Measurements from ENCODE around the gene RABL6.
A peak's percentile ranks its signal among the peaks of the same experiment; 100 is the strongest.
"Not testable (repeated sequence)": the region's sequence is repeated elsewhere in the genome, so short reads cannot be mapped to it uniquely, and the experiment has no call there.

RABL6 gene

GRCh38 chr9:136792321-136793085 is 15.2 kb upstream of the RABL6 start:
- peak overlapping the region; percentile 91 for H3K4me3 ChIP-seq (ENCODE audit: low read depth, low read length)
- no peak for DNase-seq (ENCODE audit: low read depth)

GRCh38 chr9:136793086-136793946 is 14.4 kb upstream of the RABL6 start:
- DNase-seq (ENCODE audit: low read depth) = no peak
- H3K4me3 ChIP-seq (ENCODE audit: low read depth, low read length) = no peak overlapping the region

GRCh38 chr9:136794281-136794999 is 13.3 kb upstream of the RABL6 start:
- DNase-seq (ENCODE audit: low read depth) = no peak
- no peak overlapping the region for H3K4me3 ChIP-seq (ENCODE audit: low read depth, low read length)

DNA sequence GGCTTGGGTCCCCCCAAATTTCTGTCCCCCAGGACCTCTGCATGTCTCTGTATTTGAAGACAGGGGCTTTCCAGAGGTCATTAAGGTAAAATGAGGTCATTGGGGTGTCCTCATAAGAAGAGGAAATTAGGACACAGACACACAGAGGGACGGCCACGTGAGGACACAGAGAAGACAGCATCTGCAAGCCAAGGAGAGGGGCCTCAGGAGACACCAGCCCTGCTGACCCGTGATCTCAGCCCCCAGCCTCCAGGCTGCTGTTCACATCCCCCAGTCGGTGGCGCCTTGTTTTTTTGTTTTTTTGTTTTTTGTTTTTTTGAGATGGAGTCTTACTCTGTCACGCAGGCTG is 12.8 kb upstream of the RABL6 start:
- DNase-seq (ENCODE audit: low read depth) = no peak
- no peak overlapping the region for H3K4me3 ChIP-seq (ENCODE audit: low read depth, low read length)

DNA sequence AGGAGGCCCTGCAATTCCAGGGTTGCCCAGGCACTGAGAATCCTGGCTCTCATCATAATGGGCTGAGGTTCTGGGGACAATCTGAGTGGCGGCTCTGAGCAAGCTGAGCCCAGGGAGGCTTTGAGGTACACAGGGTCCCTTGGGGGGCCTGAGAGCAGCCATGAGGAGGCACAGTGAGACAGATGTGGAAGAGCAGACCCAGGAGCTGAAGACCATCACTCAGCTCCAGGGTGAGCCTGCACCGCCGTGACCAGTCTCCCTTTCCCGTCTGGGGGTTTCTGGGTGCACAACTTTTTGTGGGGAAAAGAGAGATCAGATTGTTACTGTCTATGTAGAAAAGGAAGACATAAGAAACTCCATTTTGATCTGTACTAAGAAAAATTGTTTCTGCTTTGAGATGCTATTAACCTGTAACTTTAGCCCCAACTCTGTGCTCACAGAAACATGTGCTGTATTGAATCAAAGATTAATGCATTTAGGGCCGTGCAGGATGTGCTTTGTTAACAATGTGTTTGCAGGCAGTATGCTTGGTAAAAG is 11.4 kb upstream of the RABL6 start, which contains the start of gene CCDC183:
CCDC183 (plus strand) TSS at position 101 of the 537 bp plus-strand sequence; CDS start at position 161, 60 bp downstream.
- DNase-seq (ENCODE audit: low read depth) = no peak
- no peak within 1 kb of the TSS for H3K4me3 ChIP-seq (ENCODE audit: low read depth, low read length)

DNA sequence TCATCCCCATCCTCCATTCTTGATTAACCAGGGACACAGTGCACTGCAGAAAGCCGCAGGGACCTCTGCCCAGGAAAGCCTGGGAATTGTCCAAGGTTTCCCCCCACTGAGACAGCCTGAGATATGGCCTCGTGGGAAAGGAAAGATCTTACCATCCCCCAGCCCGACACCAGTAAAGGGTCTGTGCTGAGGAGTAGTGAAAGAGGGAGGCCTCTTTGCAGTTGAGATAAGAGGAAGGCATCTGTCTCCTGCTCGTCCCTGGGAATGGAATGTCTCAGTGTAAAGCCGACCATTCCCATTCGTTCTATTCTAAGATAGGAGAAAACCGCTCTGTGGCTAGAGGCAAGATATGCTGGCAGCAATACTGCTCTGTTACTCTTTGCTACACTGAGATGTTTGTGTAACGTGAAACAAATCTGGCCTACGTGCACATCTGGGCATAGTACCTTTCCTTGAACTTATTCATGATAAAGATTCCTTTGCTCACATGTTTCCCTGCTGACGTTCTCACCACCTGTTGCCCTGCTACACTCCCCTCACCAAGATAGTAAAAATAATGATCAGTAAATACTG is 10.9 kb upstream of the RABL6 start:
- not testable (repeated sequence) for H3K4me3 ChIP-seq (ENCODE audit: low read depth, low read length); DNase-seq (ENCODE audit: low read depth)

GRCh38 chr9:136798708-136799078 is 9.1 kb upstream of the RABL6 start:
- no peak overlapping the region for H3K4me3 ChIP-seq (ENCODE audit: low read depth, low read length)
- no peak for DNase-seq (ENCODE audit: low read depth)

- no peak for DNase-seq (ENCODE audit: low read depth)
- H3K4me3 ChIP-seq (ENCODE audit: low read depth, low read length) = no peak overlapping the region
Measured at GRCh38 chr9:136799079-136799853, 8.5 kb upstream of the RABL6 start.

DNA sequence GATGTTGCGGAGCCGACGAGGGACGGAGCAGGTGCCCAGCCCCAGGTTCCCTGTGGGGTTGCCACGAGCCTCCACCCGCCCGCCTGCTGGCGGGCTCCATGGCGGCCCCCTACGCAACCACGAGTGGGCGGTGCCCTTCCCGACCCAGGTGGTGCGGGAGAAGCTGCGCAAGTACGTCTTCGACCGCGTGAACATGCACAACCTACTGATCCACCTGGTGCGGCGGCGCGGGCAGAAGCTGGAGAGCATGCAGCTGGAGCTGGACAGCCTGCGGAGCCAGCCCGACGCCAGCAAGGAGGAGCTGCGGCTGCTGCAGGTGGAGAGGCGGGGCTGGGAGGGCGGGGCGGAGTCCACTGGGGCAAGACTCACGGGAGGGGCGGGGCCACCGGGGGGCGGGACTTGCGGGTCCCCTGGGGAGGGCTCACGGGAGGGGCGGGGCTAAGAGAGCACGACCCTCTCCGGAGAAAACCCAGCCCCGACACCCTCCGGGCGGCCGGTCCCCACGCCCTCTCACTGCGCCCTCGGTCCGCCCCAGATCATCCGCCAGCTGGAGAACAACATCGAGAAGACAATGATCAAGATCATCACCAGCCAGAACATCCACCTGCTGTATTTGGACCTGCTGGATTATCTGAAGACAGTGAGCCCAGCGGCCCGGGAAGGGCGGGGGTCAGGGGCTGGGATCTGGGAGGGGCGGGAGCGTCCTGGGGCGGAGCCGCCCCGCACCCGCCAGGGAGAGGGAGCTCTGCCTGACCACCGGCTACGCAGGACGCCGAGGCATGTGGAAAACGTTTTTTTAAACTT is 7.7 kb upstream of the RABL6 start:
- no peak for DNase-seq (ENCODE audit: low read depth)
- peak overlapping the region; percentile 25 for H3K4me3 ChIP-seq (ENCODE audit: low read depth, low read length)

GRCh38 chr9:136802321-136802720 is 5.4 kb upstream of the RABL6 start:
- no peak overlapping the region for H3K4me3 ChIP-seq (ENCODE audit: low read depth, low read length)
- no peak for DNase-seq (ENCODE audit: low read depth)

DNA sequence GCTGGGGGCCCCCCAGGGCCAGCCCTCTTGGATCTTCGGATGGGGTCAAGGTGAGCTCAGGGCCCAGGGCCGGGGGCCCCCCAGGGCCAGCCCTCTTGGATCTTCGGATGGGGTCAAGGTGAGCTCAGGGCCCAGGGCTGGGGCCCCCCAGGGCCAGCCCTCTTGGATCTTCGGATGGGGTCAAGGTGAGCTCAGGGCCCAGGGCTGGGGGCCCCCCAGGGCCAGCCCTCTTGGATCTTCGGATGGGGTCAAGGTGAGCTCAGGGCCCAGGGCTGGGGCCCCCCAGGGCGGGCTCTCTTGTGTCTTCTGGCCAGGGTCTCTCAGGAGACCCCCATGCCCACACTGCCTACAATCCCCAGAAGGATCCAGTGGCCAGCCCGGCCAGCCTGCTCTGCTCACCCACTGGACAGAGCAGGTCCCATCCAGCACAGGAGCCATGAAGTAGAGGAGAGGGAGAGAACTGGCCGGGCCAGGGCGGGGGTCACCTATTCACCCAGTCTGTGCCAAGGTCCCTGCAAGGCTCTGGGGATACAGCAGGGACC is 4.7 kb upstream of the RABL6 start:
- not testable (repeated sequence) for DNase-seq (ENCODE audit: low read depth); H3K4me3 ChIP-seq (ENCODE audit: low read depth, low read length)

GRCh38 chr9:136803551-136804508 is 3.9 kb upstream of the RABL6 start:
- DNase-seq (ENCODE audit: low read depth) = no peak

GRCh38 chr9:136804509-136805206 is 3.1 kb upstream of the RABL6 start:
- no peak overlapping the region for H3K4me3 ChIP-seq (ENCODE audit: low read depth, low read length)
- DNase-seq (ENCODE audit: low read depth) = no peak

More at GRCh38 chr9:136803551-136804508, 3.9 kb upstream of the RABL6 start:
- no peak overlapping the region for H3K4me3 ChIP-seq (ENCODE audit: low read depth, low read length)

DNA sequence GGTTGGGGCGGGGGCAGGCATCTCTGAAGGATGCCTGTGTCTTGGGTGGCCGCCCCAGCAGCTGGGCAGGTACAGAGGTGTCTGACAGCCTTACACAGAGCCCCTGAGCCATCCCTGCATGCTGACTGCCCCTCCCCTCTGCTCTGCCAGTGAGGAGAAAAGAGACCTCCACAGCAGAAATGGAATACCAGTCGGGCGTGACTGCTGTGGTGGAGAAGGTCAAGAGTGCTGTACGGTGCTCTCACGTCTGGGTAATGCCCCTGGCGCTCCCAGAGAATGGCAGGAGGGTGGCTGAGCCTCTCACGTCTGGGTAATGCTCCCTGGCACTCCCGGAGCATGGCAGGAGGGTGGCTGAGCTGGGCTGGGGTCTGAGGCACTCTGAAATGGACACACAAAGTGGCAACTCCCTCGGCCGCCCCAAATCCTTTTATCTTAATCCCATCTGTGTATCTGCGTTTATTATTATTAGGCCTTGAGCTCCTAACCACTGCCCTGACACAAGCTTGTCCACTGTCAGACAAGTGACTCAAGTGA is 2.5 kb upstream of the RABL6 start:
- no peak overlapping the region for H3K4me3 ChIP-seq (ENCODE audit: low read depth, low read length)

DNA sequence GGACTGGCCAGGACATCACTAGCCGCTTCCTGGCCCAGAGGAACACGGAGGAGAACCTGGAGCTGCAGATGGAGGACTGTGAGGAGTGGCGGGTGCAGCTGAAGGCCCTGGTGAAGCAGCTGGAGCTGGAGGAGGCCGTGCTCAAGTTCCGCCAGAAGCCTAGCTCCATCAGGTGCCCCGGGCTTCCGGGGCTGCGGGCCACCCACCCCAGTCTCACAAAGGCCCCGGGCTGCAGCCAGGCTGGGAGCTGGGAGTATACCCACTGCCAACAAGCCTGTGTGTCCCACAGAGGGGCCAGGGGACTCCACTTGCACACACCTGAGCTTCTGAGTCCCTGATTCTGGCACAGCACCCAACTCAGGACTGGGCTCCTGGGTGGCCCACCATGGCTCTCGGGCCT is 1.7 kb upstream of the RABL6 start:
- no peak overlapping the region for H3K4me3 ChIP-seq (ENCODE audit: low read depth, low read length)
- no peak for DNase-seq (ENCODE audit: low read depth)

More for the DNA sequence above, 2.5 kb upstream of the RABL6 start:
- DNase-seq (ENCODE audit: low read depth) = no peak

Measured in skeletal muscle cell (primary cell).